Measurements from ENCODE around the gene EMP2.
"Not testable (repeated sequence)": the region's sequence is repeated elsewhere in the genome, so short reads cannot be mapped to it uniquely, and the experiment has no call there.

The EMP2 gene

GRCh38 chr16:10517868-10518267 is 62.5 kb downstream of the EMP2 start:
- no peak overlapping the region for H3K4me3 ChIP-seq (replicated peaks; ENCODE audit: low read depth, low read length)
- no peak for DNase-seq (ENCODE audit: low read depth)
- TF ChIP-seq CTCF (IDR thresholded peaks at IDR 0.05; ENCODE audit: low read length, missing control alignments) = no peak

GRCh38 chr16:10514369-10515055 is 65.9 kb downstream of the EMP2 start:
- no peak overlapping the region for H3K4me3 ChIP-seq (replicated peaks; ENCODE audit: low read depth, low read length)
- TF ChIP-seq CTCF (IDR thresholded peaks at IDR 0.05; ENCODE audit: low read length, missing control alignments) = peak; percentile 49
- DNase-seq (ENCODE audit: low read depth) = peak; percentile 82

GRCh38 chr16:10511829-10512228 is 68.6 kb downstream of the EMP2 start:
- no peak for TF ChIP-seq CTCF (IDR thresholded peaks at IDR 0.05; ENCODE audit: low read length, missing control alignments)
- H3K4me3 ChIP-seq (replicated peaks; ENCODE audit: low read depth, low read length) = no peak overlapping the region
- no peak for DNase-seq (ENCODE audit: low read depth)

GRCh38 chr16:10510279-10510678 is 70.1 kb downstream of the EMP2 start:
- TF ChIP-seq CTCF (IDR thresholded peaks at IDR 0.05; ENCODE audit: low read length, missing control alignments) = no peak
- no peak for DNase-seq (ENCODE audit: low read depth)
- no peak overlapping the region for H3K4me3 ChIP-seq (replicated peaks; ENCODE audit: low read depth, low read length)

- H3K4me3 ChIP-seq (replicated peaks; ENCODE audit: low read depth, low read length) = no peak overlapping the region
- DNase-seq (ENCODE audit: low read depth) = peak; percentile 88
These were observed 70.8 kb downstream of the EMP2 start for GRCh38 chr16:10509534-10510025.

GRCh38 chr16:10505286-10505685 is 75.1 kb downstream of the EMP2 start:
- H3K4me3 ChIP-seq (replicated peaks; ENCODE audit: low read depth, low read length) = not testable (repeated sequence)

More at GRCh38 chr16:10509534-10510025, 70.8 kb downstream of the EMP2 start:
- TF ChIP-seq CTCF (IDR thresholded peaks at IDR 0.05; ENCODE audit: low read length, missing control alignments) = peak; percentile 79

GRCh38 chr16:10504404-10504885 is 76.0 kb downstream of the EMP2 start:
- no peak for TF ChIP-seq CTCF (IDR thresholded peaks at IDR 0.05; ENCODE audit: low read length, missing control alignments)
- DNase-seq (ENCODE audit: low read depth) = no peak
- H3K4me3 ChIP-seq (replicated peaks; ENCODE audit: low read depth, low read length) = no peak overlapping the region

More at GRCh38 chr16:10505286-10505685, 75.1 kb downstream of the EMP2 start:
- DNase-seq (ENCODE audit: low read depth) = not testable (repeated sequence)
